Activated CD8-positive, alpha-beta memory T cell treated with anti-CD3 and anti-CD28 coated beads for 24 hours (primary cell): ENCODE results near the gene MYO16.
"Not testable (repeated sequence)": the region's sequence is repeated elsewhere in the genome, so short reads cannot be mapped to it uniquely, and the experiment has no call there.

Source experiments
- DNase-seq: peaks from one replicate; pipeline ENCODE4 v3.0.0-alpha.2; 2020

Gene MYO16

DNA sequence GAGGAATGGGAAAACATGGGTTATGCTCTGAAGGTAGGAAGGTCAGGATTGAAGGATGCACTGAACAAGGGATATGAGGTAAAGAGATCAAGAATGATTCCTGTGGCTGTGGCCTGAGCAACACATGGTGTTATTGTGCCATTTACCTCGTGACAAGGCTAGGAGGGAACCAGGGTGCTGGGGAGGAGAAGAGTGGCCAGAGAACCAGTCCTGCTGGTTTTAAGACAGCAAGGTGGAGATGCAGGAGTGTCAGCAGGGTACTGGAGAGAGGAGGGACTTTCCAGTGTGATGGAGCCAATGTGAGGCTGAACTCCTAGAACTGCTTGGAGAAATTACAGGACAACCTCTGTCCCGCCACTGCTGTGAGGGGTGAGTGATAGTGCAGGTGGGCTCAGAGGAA, 282.4 kb downstream of the MYO16 start:
- no peak for DNase-seq

DNA sequence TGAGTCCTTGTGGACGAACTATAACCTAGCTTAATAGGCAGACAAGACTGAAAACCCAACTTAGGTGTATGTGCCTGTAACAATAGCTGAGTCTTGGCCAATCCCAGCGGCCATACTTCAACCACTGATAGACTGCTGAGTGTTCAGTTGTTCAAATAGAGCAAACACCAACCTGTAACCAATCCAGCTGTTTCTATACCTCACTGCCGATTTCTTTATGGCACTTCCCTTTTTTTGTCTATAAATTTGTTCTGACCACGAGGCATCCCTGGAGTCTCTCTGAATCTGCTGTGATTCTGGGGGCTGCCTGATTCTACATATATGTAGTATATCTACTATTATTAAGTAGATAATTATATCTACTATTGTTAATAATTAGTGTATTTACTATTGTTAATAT, 284.3 kb downstream of the MYO16 start:
- DNase-seq = not testable (repeated sequence)

DNA sequence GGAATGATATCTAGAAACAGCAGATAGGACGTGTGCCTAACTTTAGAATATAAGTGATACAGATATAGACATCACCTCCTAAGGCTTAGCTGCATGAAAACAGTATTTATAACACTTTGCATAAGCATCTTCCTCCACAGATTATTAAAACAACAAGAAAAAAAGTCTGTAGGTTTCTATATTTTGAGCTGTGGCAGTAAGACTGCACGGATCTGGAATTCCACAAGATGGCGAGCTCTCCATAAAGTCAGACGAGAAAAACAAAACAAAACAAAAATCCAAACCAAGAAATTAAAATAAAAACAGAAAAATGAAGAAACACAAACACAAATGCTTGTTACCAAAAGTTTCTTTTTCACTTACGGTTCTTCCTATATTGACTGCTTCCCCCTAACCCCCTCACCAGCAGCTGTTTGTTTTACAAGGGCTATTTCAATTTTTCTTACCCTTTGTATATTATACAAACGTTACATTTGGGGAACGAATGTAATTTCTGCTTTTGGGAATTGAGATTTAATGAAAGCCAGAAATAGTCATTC, 285.8 kb downstream of the MYO16 start:
- DNase-seq = no peak

DNA sequence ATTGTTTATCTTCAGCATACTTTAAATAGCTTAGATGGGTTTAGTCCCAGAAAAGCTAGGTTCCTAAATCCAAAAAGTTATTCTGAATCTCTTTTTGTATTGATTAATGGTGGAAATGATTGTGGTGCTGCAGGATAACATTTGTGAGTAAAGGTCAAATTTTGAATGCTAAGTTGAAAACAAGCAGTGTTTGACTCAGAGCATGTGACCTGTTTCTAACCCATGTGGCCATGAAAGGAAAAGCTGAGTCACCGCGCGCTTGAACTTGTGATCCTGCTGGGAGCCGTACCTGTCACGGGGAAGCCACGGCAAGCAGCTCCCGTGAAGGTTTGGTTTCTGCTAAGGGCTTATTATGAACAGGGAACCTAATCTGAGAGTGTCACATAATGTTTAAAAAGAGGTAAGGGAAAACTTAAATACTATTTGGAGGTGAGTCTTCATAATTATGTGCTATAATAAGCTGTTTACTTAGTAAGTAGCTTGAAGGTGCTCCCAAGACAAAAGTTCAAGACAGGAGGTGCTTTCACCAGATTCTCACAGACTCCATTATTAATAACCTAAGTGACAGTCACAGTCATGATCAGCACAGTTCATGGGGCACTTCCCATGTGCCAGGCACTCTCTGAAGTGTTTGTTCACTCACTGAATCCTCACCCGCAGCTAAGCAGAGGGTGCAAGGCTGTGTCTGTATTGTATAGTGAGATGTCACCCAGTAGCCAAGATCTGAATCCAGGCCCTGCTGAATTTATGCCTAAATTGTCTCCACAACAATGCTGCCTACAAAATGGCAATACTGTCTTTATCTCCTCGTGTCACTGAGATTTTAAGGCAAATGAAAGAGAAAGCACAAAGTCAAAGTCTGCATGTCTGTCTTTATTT, 286.5 kb downstream of the MYO16 start:
- peak; percentile 84 for DNase-seq

DNA sequence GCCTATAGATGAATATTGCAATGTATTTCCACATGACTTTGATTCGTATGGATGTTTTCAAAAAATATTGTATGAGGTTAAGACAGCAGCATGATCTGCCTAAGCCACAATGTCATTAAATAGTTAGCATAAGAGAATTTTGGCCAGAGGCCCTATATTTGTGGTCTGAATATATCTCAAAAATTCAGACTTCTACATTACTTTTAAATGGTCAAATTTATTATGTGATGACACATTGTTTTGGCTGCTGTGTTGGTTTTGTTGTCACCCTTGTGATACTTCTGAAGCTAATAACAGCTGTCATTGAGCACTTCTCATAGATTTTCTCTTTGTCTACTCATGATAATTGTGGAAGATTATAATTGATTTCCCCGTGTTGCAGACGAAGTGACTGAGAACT, 288.2 kb downstream of the MYO16 start:
- no peak for DNase-seq

DNA sequence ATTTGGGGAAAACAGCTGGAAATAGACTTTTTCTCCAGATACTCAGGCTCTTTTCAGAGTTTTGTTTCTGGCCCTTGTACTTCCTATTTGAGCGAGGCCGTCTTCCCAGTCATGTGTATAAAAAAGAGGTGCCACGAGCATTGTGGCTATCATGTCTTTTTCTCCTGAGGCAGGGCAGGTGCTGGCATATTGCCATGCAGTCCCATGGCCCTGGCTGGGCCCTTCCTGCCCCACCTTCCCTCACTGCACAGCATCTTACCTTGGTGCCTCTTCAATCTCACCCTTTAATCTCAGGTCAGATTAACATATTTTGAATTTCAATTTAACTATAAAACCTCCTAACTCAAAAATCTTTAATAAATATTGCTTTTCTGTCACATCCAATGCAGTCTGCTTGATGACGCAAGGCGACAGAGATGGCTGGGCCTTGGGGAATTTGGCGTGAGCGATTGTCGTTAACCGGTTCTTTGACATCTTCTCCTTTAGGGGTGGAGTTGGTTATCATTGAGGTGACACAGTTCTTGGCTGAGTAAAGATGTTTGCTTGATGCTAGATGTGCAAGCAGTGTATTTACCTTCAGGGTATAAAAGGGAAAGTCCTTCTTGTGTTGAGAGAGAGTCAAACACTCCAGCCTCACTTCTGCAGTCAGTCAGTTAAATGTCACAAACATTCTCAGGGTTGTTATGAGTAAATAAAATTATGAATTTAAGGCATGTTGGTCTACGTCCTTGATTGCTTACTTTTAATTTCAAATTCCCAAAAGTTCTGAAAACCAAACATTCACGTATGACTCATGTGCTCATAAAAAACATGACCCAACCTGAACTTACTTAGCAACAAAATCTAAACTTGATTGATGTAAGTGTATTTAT, 289.9 kb downstream of the MYO16 start:
- no peak for DNase-seq

- no peak for DNase-seq
Observed at GRCh38 chr13:108920137-108920536, 290.7 kb downstream of the MYO16 start.

GRCh38 chr13:108921238-108921637, 291.8 kb downstream of the MYO16 start:
- DNase-seq = no peak

GRCh38 chr13:108922108-108922507, 292.7 kb downstream of the MYO16 start:
- DNase-seq = no peak

GRCh38 chr13:108923386-108924047, 294.1 kb downstream of the MYO16 start:
- DNase-seq = no peak

DNA sequence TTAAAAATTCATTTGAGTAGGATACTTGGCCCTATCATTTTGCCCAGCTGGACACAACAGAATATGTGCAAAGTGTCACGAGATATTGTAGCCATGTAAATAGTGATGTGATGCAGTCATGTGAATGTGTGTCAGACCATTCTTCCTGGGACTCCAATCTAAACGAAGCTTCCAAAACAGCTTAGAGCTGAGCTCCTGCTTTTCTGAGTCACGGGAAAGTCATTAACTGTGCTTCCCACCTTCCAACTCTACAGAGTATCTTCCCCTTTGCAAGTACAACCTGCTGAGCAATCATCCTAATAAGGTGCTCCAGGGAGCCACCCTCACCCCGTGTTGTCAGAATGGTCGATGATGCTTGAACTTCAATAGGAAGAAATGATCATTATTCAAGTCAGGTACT, 294.7 kb downstream of the MYO16 start:
- no peak for DNase-seq

GRCh38 chr13:108924541-108924940, 295.1 kb downstream of the MYO16 start:
- DNase-seq = no peak

DNA sequence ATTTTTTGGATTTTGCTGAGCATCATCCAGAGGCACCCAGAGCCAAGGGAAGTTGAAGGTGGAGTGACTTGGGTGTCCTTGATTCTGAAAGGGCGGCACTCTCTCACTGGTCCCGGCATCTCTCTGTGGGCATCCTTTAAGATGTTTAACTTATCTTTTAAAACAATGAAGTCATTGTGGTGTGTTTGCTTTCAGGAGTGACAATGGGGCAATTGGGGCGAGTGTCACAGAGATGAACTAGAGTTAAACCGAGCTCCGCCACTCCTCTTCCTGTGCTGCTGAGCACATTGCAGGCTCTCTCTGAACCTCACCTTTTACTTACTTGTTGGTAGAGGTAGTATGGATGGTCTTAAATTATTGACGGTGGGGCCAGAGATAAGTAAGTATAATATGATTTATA, 295.7 kb downstream of the MYO16 start:
- no peak for DNase-seq

DNA sequence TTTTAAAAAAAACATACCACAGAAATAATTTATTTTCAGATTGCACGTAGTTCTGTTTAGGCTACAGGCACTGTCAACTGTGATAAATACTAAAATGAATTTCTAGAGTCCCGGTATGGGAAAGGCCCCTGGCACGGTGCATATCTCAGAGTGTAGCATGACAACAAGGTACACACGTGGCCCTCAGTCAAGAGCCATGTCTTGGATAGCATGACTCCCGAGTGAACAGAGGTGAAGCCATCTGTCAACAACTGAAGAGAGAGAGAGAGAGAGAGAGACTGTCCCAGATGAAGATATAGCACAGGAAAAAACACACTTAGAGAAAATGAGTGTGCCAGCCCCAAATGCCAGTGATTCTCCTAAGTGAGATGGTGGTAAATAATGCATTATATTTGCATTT, 297.5 kb downstream of the MYO16 start:
- no peak for DNase-seq

DNA sequence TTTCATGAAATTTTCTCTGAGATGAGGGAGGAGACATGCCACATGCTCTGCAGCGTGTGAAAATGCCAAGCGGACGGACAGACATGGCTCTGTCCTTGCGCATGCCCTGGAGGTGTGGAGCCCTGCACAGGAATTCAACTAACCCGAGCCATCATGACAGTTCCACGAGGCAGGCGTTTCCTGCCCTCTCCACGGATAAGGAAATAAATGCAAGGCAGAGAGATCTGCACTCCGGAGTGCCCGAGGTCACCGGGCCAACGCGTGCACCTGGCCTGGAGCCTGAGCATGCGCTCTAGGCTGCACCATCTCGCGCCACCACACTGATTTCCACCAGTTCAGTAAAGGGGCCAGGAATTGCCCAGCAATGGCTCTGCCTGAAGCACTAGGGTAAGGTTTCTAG, 298.2 kb downstream of the MYO16 start:
- no peak for DNase-seq

DNA sequence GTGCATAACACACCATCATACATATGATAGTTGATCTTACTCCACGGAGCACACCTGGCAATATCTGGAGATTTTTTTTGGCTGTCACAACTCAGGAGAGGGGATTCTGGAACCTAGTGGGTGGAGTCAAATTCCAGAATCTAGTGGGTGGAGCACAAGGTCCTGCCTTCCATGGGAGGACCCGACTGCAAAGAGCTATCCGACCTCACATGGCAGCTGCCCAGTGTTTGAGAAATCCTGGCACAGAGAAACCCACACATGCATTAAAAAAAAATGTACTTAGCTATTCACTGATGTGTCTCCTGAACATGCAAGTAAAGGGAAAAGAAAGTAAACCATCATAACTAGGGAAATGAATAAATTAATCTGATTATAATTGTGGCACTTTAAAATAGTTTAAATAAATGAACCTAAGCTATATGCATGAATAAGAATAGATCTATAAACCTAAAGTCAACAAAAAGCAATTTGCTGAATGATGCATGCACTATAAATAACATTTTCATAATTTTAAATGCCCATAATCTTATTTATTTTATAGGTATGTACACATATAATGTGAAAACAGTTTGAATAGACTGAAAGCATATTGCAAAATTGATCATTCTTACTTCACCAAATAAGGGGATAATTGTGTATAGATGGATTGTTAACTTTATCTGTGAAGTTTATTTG, 300.3 kb downstream of the MYO16 start:
- no peak for DNase-seq

DNA sequence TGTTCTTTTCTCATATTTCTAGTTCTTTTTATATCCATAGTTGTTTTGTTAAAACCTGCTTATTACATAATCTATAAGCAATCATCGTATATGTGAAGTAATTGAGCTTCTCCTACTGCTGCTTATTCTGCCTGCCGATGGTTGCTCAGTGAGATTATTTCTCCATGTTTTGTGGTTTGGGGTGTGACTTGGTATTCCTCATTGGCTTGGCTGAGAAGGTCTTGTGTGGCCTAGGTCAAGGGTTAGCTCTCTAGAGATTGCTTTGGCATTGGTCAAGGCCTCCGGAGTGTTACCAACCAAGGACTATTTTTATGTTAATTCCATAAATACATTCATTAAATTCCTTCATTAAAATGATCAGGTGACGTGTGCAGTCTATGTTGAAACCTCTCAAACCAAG, 302.8 kb downstream of the MYO16 start:
- no peak for DNase-seq

- no peak for DNase-seq
Observed at GRCh38 chr13:108933061-108933460, 303.6 kb downstream of the MYO16 start.

GRCh38 chr13:108938155-108938554, 308.7 kb downstream of the MYO16 start:
- no peak for DNase-seq

GRCh38 chr13:108940121-108940520, 310.7 kb downstream of the MYO16 start:
- no peak for DNase-seq

DNA sequence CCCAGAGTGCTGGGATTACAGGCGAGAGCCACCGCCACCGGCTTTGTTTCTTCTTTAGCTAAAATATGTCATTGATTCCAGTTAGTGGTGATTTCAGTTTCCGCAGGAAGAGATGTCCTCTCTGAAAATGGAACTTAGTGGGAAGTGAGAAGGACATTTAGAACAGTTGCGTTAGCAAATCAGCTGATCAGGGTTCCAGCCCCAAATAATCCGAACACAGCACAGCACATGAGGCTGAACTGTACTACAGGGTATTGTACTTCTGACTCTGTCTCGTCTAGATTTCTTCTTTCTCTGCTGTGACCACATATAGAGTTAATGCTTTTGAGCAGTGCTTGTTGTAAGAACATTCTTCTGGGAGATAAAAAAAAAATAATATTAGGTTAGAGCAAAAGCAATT, 314.4 kb downstream of the MYO16 start:
- DNase-seq = no peak

DNA sequence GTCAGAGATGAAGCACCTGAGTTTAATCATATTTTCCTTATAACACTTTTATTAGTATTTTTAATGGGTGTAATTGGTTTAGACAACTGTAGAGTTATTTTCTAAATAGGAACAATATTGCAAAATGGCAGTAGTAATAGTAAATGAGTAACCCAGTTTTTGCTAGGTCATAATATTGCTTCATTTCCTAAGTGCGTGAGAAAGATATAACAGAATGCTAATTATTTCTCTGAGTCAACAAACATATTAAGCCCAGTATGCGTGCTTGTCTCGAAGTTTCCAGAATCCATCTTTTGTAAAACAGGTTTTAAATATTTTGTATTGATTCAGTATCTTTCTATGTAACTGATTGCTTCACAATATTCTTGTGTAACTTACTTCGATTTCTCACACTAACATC, 315.3 kb downstream of the MYO16 start:
- DNase-seq = no peak
